NCI-H1436 (cell line): Measurements from ENCODE around the gene CHST8.
A peak's percentile ranks its signal among the peaks of the same experiment; 100 is the strongest.

Experiments
- DNase-seq: peaks from one replicate; lab custom pipeline; 2025; lab: John Stamatoyannopoulos, UW

CHST8 gene

GRCh38 chr19:33673996-33674625 is 52.4 kb downstream of the CHST8 start:
- peak; percentile 57 for DNase-seq

GRCh38 chr19:33674626-33675367 is 53.0 kb downstream of the CHST8 start:
- no peak for DNase-seq

- no peak for DNase-seq
These were observed 53.9 kb downstream of the CHST8 start for GRCh38 chr19:33675501-33676124.

DNA sequence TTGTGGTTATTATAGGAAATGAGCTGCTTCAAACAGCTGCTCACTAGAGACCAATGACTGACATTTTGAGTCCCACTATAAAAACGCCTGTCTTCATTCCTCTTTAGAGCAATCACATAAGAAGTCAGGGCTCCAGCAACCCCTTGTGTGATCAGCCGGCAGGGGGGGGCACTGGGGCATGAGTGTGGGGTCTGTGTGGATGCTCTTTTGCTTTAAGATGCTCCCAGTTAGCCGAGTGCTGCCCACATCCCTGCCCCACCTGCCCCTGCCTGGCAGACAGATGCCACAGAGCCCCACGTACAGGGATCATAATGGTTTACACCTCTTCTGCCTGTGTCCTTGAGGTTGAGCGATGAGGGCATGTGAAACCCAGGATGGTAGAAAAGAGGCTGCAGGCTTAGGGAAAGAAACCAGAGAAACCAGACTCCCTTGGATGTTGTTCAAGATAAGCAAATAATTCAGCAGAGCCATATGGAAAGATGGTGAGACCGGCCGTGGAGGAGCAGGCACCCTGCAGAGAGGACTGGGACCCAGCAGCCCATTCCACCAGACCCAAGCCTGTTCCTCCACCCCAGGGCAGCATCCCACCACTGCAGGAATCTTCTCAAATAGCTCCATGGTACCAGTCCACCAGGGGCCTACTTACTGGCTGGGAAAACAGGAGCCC is 55.4 kb downstream of the CHST8 start:
- no peak for DNase-seq

- DNase-seq = no peak
These were observed 56.1 kb downstream of the CHST8 start for GRCh38 chr19:33677745-33678426.

- peak; percentile 89 for DNase-seq
These were observed 57.2 kb downstream of the CHST8 start for GRCh38 chr19:33678796-33679585.

GRCh38 chr19:33679696-33680095 is 57.9 kb downstream of the CHST8 start:
- DNase-seq = no peak

- no peak for DNase-seq
These were observed 59.4 kb downstream of the CHST8 start for GRCh38 chr19:33681081-33681680.

GRCh38 chr19:33683881-33684537 is 62.3 kb downstream of the CHST8 start:
- no peak for DNase-seq

DNA sequence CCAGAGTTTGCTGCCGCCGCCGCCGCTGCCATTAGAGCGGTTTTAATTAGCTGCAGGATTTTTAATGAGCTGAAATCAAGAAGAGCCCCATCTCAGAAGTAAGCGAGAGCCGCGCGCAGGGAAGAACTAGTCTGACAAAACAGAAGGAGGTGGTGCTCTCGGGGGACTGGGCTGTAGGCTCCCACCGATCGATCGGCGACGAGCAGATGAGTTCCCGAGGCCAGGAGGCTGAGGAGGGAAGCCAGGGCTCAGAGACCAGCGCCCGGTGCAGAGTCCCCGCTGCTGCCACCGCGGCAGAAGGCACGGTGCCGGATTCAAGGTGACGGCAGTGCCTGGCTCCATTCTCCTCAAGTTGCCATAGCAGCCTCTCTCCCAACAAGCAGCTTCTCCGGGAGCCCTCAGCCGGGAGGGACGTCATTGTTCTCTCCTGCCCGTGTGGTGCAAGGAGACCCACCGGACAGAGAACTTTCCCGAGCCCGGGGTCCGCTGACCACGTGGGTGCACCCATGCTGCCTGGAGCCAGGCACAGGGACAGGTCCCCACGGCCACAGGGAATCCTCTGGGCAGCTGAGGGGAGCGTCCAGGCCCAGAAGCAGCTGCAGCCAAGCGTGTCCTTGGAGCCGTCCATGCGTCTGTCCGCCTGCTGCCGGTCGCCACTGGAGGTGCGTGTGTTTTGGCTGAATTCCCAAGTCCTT is 62.9 kb downstream of the CHST8 start:
- DNase-seq = peak; percentile 30

DNA sequence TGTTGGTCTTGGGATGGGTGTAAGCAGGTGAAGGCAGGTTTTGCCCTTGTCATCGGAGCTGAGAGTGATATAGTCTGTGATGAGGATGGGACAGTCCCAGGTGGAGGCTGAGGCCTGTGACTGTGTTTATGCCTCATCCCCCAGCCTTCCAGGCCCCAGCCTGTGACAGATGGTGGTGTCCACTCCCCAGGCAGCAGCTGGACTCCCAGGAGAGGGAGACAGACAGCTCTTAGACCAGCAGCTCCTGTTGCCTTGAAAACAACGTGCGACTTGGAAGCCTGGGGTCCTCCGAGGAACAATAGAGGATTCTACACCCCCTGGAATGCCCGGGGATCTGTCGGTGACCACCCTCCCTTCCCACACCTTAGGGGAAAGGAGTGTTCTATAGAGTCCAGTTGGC is 63.8 kb downstream of the CHST8 start:
- DNase-seq = no peak

DNA sequence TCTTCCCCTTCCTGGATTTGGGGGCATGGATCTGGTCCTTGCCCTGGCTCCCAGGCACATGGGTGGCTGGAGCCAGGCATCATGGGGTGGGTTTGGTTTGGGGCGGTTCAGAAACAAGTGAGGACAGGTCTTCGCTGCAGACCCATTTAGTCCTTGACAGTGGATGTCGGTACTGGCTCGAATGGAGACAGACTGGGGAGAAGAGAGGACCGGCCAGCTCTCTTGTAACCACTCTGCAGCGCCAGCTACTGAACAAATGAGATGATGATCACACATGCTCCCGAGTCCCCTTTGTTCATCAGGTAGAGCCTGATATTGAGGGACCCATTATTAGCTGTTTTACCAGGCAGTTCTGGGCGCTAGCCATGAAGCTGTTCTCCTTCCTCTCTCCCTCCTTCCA is 64.5 kb downstream of the CHST8 start:
- no peak for DNase-seq

DNA sequence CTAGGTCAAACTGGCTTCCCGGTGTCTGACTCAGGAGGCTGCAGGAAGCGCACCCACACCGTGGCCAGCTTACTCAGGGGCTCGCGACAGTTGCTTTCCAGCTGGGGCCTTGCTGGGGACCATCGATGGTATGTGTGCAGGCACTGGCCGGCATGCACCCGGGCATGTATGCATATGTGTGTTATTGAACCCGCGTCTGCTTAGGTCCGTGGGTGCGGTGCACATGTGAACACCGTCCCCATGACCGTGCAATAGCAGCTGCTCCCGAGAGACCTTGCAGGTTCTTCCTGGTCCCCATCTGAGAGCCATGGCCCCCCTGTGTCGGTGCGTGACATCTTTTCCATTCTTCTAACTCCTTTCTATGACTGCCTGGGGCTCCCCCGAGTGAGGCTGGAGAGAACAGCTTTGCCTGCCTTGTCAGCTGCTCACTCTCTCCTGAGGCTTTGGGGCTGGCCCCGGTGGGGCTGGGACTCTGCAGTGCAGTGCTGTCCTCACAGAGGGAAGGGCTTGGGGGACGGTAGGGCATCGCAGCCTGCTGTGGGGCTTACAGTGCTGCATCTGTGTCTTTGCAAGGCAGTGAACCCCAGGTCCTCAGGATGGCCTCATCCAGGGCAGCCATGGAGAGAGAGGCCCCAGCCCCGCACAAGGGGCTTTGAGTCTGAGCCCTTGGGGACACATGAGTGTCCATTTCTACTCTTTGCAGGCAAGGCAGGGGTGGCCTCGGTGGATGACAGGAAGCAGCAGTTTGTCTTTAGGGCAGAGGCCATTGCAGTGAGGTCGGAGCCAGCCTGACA is 65.1 kb downstream of the CHST8 start:
- no peak for DNase-seq

DNA sequence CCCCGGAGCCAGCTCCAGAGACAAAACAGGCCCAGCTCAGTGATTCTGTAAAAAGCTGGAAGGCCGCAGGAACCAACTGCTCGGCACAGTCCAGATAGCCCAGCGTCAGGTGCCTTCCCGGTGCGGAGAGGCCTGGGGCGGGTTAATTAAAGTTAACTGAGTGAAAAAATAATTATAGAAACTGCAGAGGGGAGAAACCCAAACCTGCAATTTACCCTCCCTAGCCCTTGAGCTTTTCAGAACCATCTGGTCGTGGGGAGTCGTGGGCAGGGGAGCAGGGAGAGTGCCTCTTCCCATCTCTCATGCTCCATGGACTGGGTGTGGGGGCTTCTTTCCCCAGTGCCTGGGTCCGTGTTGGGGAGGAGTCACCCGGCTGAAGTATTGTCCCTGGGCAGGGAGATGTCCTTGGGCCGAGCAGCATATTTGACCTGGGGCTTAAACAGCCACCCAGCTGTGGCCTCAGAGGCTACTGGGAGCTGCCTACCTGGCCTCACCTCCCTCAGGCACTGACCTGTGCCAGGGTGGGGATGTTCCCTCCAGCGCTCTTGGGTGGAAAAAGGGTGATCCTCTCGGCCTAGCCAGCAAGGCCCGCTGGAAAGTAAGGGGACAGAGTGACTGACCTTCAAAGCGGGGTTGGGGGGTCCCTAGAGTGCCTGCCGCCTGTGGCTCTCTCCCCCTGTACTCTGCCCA is 65.9 kb downstream of the CHST8 start:
- no peak for DNase-seq

- DNase-seq = no peak
These were observed 66.6 kb downstream of the CHST8 start for GRCh38 chr19:33688171-33688992.

DNA sequence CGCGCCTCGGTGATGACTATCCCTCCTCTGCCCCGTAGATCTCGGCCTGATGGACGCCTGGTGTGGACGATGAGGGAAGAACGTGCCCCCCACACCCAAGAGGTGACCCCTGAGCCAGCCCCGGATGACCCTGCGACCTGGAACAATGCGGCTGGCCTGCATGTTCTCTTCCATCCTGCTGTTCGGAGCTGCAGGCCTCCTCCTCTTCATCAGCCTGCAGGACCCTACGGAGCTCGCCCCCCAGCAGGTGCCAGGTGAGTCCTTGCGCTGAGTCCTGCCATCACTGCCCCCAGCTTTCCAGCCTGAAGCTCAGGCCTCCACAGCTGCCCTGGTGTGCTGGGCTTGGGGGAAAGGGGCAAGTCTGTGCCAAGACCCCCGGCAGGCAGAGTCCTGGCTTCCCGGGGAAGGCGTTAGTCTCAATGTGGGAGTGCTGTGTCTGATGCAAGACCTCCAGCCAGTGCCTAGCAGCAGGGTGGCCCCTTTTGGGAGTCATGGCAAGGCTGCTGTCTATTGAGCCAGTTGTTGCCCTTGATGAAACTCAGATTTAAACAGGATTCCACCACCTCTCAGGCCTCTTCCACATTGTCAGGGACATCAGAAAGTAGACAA is 67.5 kb downstream of the CHST8 start:
- no peak for DNase-seq

DNA sequence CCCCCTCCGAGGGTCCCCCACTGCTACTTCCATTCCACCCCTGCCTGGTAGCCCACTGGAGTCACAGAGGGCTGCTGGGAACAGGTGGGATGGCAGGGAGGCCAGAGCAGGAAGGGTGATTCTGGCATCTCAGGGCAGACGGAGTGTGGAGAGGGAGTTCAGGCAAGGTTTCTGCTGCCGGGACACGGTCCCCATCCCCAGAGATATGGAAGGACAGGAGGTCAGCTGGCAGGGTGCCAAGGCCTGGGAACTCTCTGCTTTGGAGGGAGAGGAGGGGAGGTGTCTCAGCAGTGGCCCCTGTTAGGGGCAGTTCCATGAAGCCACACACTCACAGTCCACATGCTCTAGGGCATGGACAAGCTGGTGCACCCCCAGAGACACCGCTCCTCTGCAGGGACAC is 68.1 kb downstream of the CHST8 start:
- DNase-seq = no peak
